H9 (cell line): Measurements from ENCODE around the gene DPH6. TPM values are rescaled to one million over a fixed set of nuclear protein-coding genes. Genes with fewer than 3 reads are reported as not detected.

ENCODE experiments used
- DNase-seq: peaks from one replicate; pipeline ENCODE4 v3.0.0-alpha.2; 2017
- H2AFZ ChIP-seq: one replicate; pipeline ENCODE4 v1.6.1; 2013; ENCODE audit warnings: mild to moderate bottlenecking, low read length, control low read depth, moderate library complexity
- H2AK5ac ChIP-seq: 2 replicates; pipeline ENCODE4 v1.6.1; 2013; ENCODE audit warnings: low read length, control low read depth, mixed read lengths; ENCODE audit not compliant: insufficient read length
- H2BK120ac ChIP-seq: one replicate; pipeline ENCODE4 v1.6.1; 2013; ENCODE audit warnings: low read depth, mild to moderate bottlenecking, low read length, control low read depth, inconsistent platforms; ENCODE audit not compliant: poor library complexity, severe bottlenecking
- H2BK12ac ChIP-seq: 2 replicates; pipeline ENCODE4 v1.6.1; 2013; ENCODE audit warnings: low read length, control low read depth, mixed read lengths, low read depth; ENCODE audit not compliant: insufficient read length
- H2BK15ac ChIP-seq: 2 replicates; pipeline ENCODE4 v1.6.1; 2013; ENCODE audit warnings: low read depth, low read length, control low read depth
- H2BK20ac ChIP-seq: one replicate; pipeline ENCODE4 v1.6.1; 2013; ENCODE audit warnings: low read depth, mild to moderate bottlenecking, low read length, control low read depth, inconsistent platforms; ENCODE audit not compliant: poor library complexity, severe bottlenecking
- H2BK5ac ChIP-seq: 2 replicates; pipeline ENCODE4 v1.6.1; 2013; ENCODE audit warnings: low read length, control low read depth, mixed read lengths; ENCODE audit not compliant: insufficient read length
- H3K14ac ChIP-seq: 2 replicates; pipeline ENCODE4 v1.6.1; 2013; ENCODE audit warnings: low read length, control low read depth; ENCODE audit not compliant: insufficient read depth
- H3K18ac ChIP-seq: 2 replicates; pipeline ENCODE4 v1.6.1; 2013; ENCODE audit warnings: low read depth, mild to moderate bottlenecking, mixed read lengths, low read length, control low read depth; ENCODE audit not compliant: insufficient read length
- H3K23ac ChIP-seq: 2 replicates; pipeline ENCODE4 v1.6.1; 2013; ENCODE audit warnings: low read length, control low read depth, mixed read lengths, low read depth; ENCODE audit not compliant: insufficient read length
- H3K23me2 ChIP-seq: 2 replicates; pipeline ENCODE4 v1.6.1; 2013; ENCODE audit warnings: low read depth, mild to moderate bottlenecking, mixed read lengths, low read length, control low read depth; ENCODE audit not compliant: insufficient read length, poor library complexity, severe bottlenecking
- H3K27ac ChIP-seq: 2 replicates; pipeline ENCODE4 v1.5.1; 2013; ENCODE audit warnings: low read length, control low read depth, mixed read lengths, low read depth; ENCODE audit not compliant: insufficient read length
- H3K27me3 ChIP-seq: 2 replicates; pipeline ENCODE4 v1.6.1; 2013; ENCODE audit warnings: low read length, control low read depth, inconsistent platforms; ENCODE audit not compliant: insufficient read depth
- H3K4ac ChIP-seq: 2 replicates; pipeline ENCODE4 v1.6.1; 2013; ENCODE audit warnings: low read depth, mild to moderate bottlenecking, control low read depth, inconsistent platforms, low read length, moderate library complexity
- H3K4me1 ChIP-seq: 2 replicates; pipeline ENCODE4 v1.6.1; 2013; ENCODE audit warnings: low read length, control low read depth, inconsistent platforms; ENCODE audit not compliant: insufficient read depth
- H3K4me2 ChIP-seq: 2 replicates; pipeline ENCODE4 v1.6.1; 2013; ENCODE audit warnings: low read length, control low read depth, mixed read lengths; ENCODE audit not compliant: insufficient read length, insufficient read depth
- H3K56ac ChIP-seq: 2 replicates; pipeline ENCODE4 v1.6.1; 2013; ENCODE audit warnings: low read depth, mild to moderate bottlenecking, mixed read lengths, low read length, control low read depth; ENCODE audit not compliant: insufficient read length
- H3K79me1 ChIP-seq: 2 replicates; pipeline ENCODE4 v1.6.1; 2013; ENCODE audit warnings: low read depth, mild to moderate bottlenecking, moderate library complexity, low read length, control low read depth, inconsistent platforms; ENCODE audit not compliant: insufficient read depth, poor library complexity, severe bottlenecking
- H3K79me2 ChIP-seq: 2 replicates; pipeline ENCODE4 v1.6.1; 2013; ENCODE audit warnings: low read length, control low read depth, inconsistent platforms; ENCODE audit not compliant: insufficient read depth
- H3K9ac ChIP-seq: 2 replicates; pipeline ENCODE4 v1.6.1; 2013; ENCODE audit warnings: low read length, control low read depth, mixed read lengths; ENCODE audit not compliant: insufficient read length; ENCODE audit errors: extremely low read depth
- H3K9me3 ChIP-seq: one replicate; pipeline ENCODE4 v1.6.1; 2013; ENCODE audit warnings: low read depth, low read length, inconsistent platforms; ENCODE audit not compliant: control insufficient read depth
- H3T11ph ChIP-seq: one replicate; pipeline ENCODE4 v1.6.1; 2013; ENCODE audit warnings: mild to moderate bottlenecking, low read length, control low read depth, inconsistent platforms
- H4K20me1 ChIP-seq: one replicate; pipeline ENCODE4 v1.6.1; 2013; ENCODE audit not compliant: control insufficient read depth, insufficient read length, insufficient read depth
- H4K5ac ChIP-seq: 2 replicates; pipeline ENCODE4 v1.6.1; 2013; ENCODE audit warnings: low read depth, mild to moderate bottlenecking, mixed read lengths, low read length, control low read depth; ENCODE audit not compliant: insufficient read length
- H4K8ac ChIP-seq: replicated peaks from 2 replicates; pipeline ENCODE4 v1.6.1; 2013; ENCODE audit warnings: low read length, control low read depth, mixed read lengths, low read depth; ENCODE audit not compliant: insufficient read length
- H4K91ac ChIP-seq: 2 replicates; pipeline ENCODE4 v1.6.1; 2013; ENCODE audit warnings: low read depth, mild to moderate bottlenecking, moderate library complexity, mixed read lengths, low read length, control low read depth; ENCODE audit not compliant: insufficient read length
- H3K27ac Mint-ChIP-seq, 3 experiments: 2 replicates in 2 of 3; 3 replicates in 1 of 3; pipeline ENCODE4 v1.8.0; 2020 to 2021; ENCODE audit warnings: mixed read lengths in 3 of 3, mild to moderate bottlenecking in 1 of 3, moderate library complexity in 1 of 3
- H3K27me3 Mint-ChIP-seq: 2 replicates; pipeline ENCODE4 v1.8.0; 2021; ENCODE audit warnings: low read depth, mild to moderate bottlenecking, moderate library complexity, mixed read lengths
- H3K36me3 Mint-ChIP-seq, 3 experiments: 2 replicates in 2 of 3; 3 replicates in 1 of 3; pipeline ENCODE4 v1.8.0; 2020 to 2021; ENCODE audit warnings: low read depth in 3 of 3, mixed read lengths in 3 of 3; ENCODE audit not compliant: insufficient read depth in 1 of 3
- H3K4me1 Mint-ChIP-seq, 2 experiments: 2 replicates each; pipeline ENCODE4 v1.8.0; 2020; ENCODE audit warnings: mixed read lengths in 2 of 2
- H3K4me3 Mint-ChIP-seq, 2 experiments: 2 replicates in 1 of 2; 3 replicates in 1 of 2; pipeline ENCODE4 v1.8.0; 2020 to 2021; ENCODE audit warnings: mild to moderate bottlenecking in 2 of 2, mixed read lengths in 2 of 2, moderate library complexity in 1 of 2
- H3K9me3 Mint-ChIP-seq, 2 experiments: 2 replicates in 1 of 2; 3 replicates in 1 of 2; pipeline ENCODE4 v1.8.0; 2020; ENCODE audit warnings: mild to moderate bottlenecking in 2 of 2, mixed read lengths in 2 of 2, moderate library complexity in 1 of 2
- CTCF ChIP-seq: fragments of 200-600 bp; sonication (generic); conservative IDR thresholded peaks from 3 replicates; pipeline ENCODE4 v1.8.0; 2021; ENCODE audit warnings: antibody characterized with exemption, mild to moderate bottlenecking
- WGBS: extraction: QIAGEN DNeasy Blood & Tissue Kit; methylation state at CpG from one replicate; pipeline ENCODE4 v1.1.7; 2013; ENCODE audit warnings: missing lambda C conversion rate, low lambda C conversion rate, mixed read lengths; ENCODE audit not compliant: insufficient read length; ENCODE audit errors: extremely low coverage; 5-methylcytosine and 5-hydroxymethylcytosine counted together
- total RNA-seq: library from RNA; stranded (reverse); gene quantifications from 2 replicates; pipeline ENCODE4 v1.2.1, GENCODE V29; 2021

The DPH6 gene
- total RNA-seq, 1 experiment from 2014 or later = 42.0 TPM

- TF ChIP-seq CTCF = no peak
- Histone ChIP-seq H3T11ph (no peak overlapping the region), H2BK20ac (no peak overlapping the region), H2BK12ac (no peak overlapping the region), H3K4ac (no peak overlapping the region), H4K91ac (no peak overlapping the region), H3K14ac (no peak overlapping the region), H2AK5ac (no peak overlapping the region), H3K27ac (no peak overlapping the region), H2AFZ (no peak overlapping the region), H4K8ac (no peak overlapping the region), H3K27me3 (no peaks in the 10 kb centered on the region), H3K23ac (no peak overlapping the region), H3K4me1 (no peaks in the 10 kb centered on the region), H3K79me1 (no peaks in the 10 kb centered on the region), H3K18ac (no peak overlapping the region), H2BK15ac (no peak overlapping the region), H2BK120ac (no peak overlapping the region), H2BK5ac (no peak overlapping the region), H3K56ac (no peak overlapping the region), H3K4me2 (no peak overlapping the region), H3K9me3 (no peaks in the 10 kb centered on the region), H4K5ac (no peak overlapping the region), H3K79me2 (no peaks in the 10 kb centered on the region), H3K9ac (no peak overlapping the region), H3K23me2 (no peaks in the 10 kb centered on the region), H4K20me1 (no peaks in the 10 kb centered on the region)
- no peak for DNase-seq
- H3K27ac Mint-ChIP-seq = no peak overlapping the region
- peaks cover 6 to 7% of the 10 kb centered on the region in 2 experiments for H3K9me3 Mint-ChIP-seq
- no peak overlapping the region for H3K4me3 Mint-ChIP-seq
- H3K27me3 Mint-ChIP-seq = no peaks in the 10 kb centered on the region
- WGBS = no CpG with 5 or more reads among the region's 1 CpG
- H3K4me1 Mint-ChIP-seq = peaks cover 14% of the 10 kb centered on the region in 2 experiments
- H3K36me3 Mint-ChIP-seq = peaks cover 14 to 18% (median 17%) of the 10 kb centered on the region in 3 experiments
Observed at GRCh38 chr15:35481064-35481463, 64.9 kb downstream of the DPH6 start.
